Measurements from ENCODE around the gene PRDX2.
A peak's percentile ranks its signal among the peaks of the same experiment; 100 is the strongest.

The PRDX2 gene

GRCh38 chr19:12793290-12794195 is 8.1 kb downstream of the PRDX2 start:
- Histone ChIP-seq H4K20me1 (ENCODE audit: insufficient read depth, low read length, poor library complexity, severe bottlenecking) (no peaks in the 10 kb centered on the region), H3K36me3 (ENCODE audit: insufficient read depth, low read length) (no peaks in the 10 kb centered on the region), H3K27me3 (ENCODE audit: insufficient read depth, low read length, poor library complexity, severe bottlenecking) (no peaks in the 10 kb centered on the region), H3F3A (ENCODE audit: low read depth) (no peaks in the 10 kb centered on the region; the same call in 1 of the 2 replicates), H3K9me3 (ENCODE audit: insufficient read depth, low read depth, low read length) (no peaks in the 10 kb centered on the region), H3K4me1 (ENCODE audit: insufficient read depth, low read length, poor library complexity, severe bottlenecking) (peaks cover 35% of the 10 kb centered on the region), H3K4me3 (ENCODE audit: low read length, poor library complexity, severe bottlenecking) (peak overlapping the region; percentile 96), H2AFZ (ENCODE audit: low read length) (peak overlapping the region; percentile 78), H3K9me2 (replicated peaks; ENCODE audit: low read depth, low read length) (no peaks in the 10 kb centered on the region), H3K79me2 (ENCODE audit: insufficient read depth, low read length) (peaks cover 21% of the 10 kb centered on the region), H3K9ac (ENCODE audit: low read depth, low read length, poor library complexity, severe bottlenecking) (peak overlapping the region; percentile 94), H3K4me2 (ENCODE audit: low read depth, low read length, poor library complexity, severe bottlenecking) (peak overlapping the region; percentile 96)
- no peak for TF ChIP-seq EZH2phosphoT487 (IDR thresholded peaks at IDR 0.05; ENCODE audit: borderline replicate concordance)
- no peak for TF ChIP-seq CTCF (conservative IDR thresholded peaks at IDR 0.05; ENCODE audit: low read length)

DNA sequence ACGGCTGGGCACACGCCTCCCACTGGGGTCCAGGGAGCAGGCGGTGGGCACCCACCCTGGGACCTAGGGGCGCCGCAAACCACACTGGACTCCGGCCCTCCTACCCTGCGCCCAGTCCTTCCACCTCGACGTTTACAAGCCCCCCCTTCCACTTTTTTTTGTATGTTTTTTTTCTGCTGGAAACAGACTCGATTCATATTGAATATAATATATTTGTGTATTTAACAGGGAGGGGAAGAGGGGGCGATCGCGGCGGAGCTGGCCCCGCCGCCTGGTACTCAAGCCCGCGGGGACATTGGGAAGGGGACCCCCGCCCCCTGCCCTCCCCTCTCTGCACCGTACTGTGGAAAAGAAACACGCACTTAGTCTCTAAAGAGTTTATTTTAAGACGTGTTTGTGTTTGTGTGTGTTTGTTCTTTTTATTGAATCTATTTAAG is 8.7 kb downstream of the PRDX2 start:
- H3K36me3 ChIP-seq (ENCODE audit: insufficient read depth, low read length): no peaks in the 10 kb centered on the region
- peak overlapping the region; percentile 78 for H2AFZ ChIP-seq (ENCODE audit: low read length)
- no peaks in the 10 kb centered on the region for H3K9me2 ChIP-seq (replicated peaks; ENCODE audit: low read depth, low read length)
- no peak for TF ChIP-seq CTCF (conservative IDR thresholded peaks at IDR 0.05; ENCODE audit: low read length)
- no peak for TF ChIP-seq EZH2phosphoT487 (IDR thresholded peaks at IDR 0.05; ENCODE audit: borderline replicate concordance)
- H3K9ac ChIP-seq (ENCODE audit: low read depth, low read length, poor library complexity, severe bottlenecking): peak overlapping the region; percentile 94
- peak overlapping the region; percentile 96 for H3K4me2 ChIP-seq (ENCODE audit: low read depth, low read length, poor library complexity, severe bottlenecking)
- H4K20me1 ChIP-seq (ENCODE audit: insufficient read depth, low read length, poor library complexity, severe bottlenecking): no peaks in the 10 kb centered on the region
- no peaks in the 10 kb centered on the region for H3K9me3 ChIP-seq (ENCODE audit: insufficient read depth, low read depth, low read length)
- H3K79me2 ChIP-seq (ENCODE audit: insufficient read depth, low read length): peaks cover 21% of the 10 kb centered on the region
- no peaks in the 10 kb centered on the region; the same call in 1 of the 2 replicates for H3F3A ChIP-seq (ENCODE audit: low read depth)
- H3K4me1 ChIP-seq (ENCODE audit: insufficient read depth, low read length, poor library complexity, severe bottlenecking): peaks cover 35% of the 10 kb centered on the region
- H3K4me3 ChIP-seq (ENCODE audit: low read length, poor library complexity, severe bottlenecking): peak overlapping the region; percentile 96
- H3K27me3 ChIP-seq (ENCODE audit: insufficient read depth, low read length, poor library complexity, severe bottlenecking): no peaks in the 10 kb centered on the region

DNA sequence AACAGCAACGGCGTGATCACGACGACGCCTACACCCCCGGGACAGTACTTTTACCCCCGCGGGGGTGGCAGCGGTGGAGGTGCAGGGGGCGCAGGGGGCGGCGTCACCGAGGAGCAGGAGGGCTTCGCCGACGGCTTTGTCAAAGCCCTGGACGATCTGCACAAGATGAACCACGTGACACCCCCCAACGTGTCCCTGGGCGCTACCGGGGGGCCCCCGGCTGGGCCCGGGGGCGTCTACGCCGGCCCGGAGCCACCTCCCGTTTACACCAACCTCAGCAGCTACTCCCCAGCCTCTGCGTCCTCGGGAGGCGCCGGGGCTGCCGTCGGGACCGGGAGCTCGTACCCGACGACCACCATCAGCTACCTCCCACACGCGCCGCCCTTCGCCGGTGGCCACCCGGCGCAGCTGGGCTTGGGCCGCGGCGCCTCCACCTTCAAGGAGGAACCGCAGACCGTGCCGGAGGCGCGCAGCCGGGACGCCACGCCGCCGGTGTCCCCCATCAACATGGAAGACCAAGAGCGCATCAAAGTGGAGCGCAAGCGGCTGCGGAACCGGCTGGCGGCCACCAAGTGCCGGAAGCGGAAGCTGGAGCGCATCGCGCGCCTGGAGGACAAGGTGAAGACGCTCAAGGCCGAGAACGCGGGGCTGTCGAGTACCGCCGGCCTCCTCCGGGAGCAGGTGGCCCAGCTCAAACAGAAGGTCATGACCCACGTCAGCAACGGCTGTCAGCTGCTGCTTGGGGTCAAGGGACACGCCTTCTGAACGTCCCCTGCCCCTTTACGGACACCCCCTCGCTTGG is 9.3 kb downstream of the PRDX2 start:
- Histone ChIP-seq H2AFZ (ENCODE audit: low read length) (peak overlapping the region; percentile 78), H4K20me1 (ENCODE audit: insufficient read depth, low read length, poor library complexity, severe bottlenecking) (no peaks in the 10 kb centered on the region), H3K9ac (ENCODE audit: low read depth, low read length, poor library complexity, severe bottlenecking) (peak overlapping the region; percentile 94), H3K79me2 (ENCODE audit: insufficient read depth, low read length) (peaks cover 21% of the 10 kb centered on the region), H3F3A (ENCODE audit: low read depth) (no peaks in the 10 kb centered on the region; the same call in 1 of the 2 replicates), H3K27me3 (ENCODE audit: insufficient read depth, low read length, poor library complexity, severe bottlenecking) (no peaks in the 10 kb centered on the region), H3K9me2 (replicated peaks; ENCODE audit: low read depth, low read length) (no peaks in the 10 kb centered on the region), H3K4me2 (ENCODE audit: low read depth, low read length, poor library complexity, severe bottlenecking) (peak overlapping the region; percentile 96), H3K36me3 (ENCODE audit: insufficient read depth, low read length) (no peaks in the 10 kb centered on the region), H3K9me3 (ENCODE audit: insufficient read depth, low read depth, low read length) (no peaks in the 10 kb centered on the region), H3K4me1 (ENCODE audit: insufficient read depth, low read length, poor library complexity, severe bottlenecking) (peaks cover 35% of the 10 kb centered on the region), H3K4me3 (ENCODE audit: low read length, poor library complexity, severe bottlenecking) (peak overlapping the region; percentile 96)
- no peak for TF ChIP-seq CTCF (conservative IDR thresholded peaks at IDR 0.05; ENCODE audit: low read length)
- no peak for TF ChIP-seq EZH2phosphoT487 (IDR thresholded peaks at IDR 0.05; ENCODE audit: borderline replicate concordance)
